ENCODE measurements around the gene SYNDIG1L. TPM values are rescaled to one million over a fixed set of nuclear protein-coding genes. Genes with fewer than 3 reads are reported as not detected.
A peak's percentile ranks its signal among the peaks of the same experiment; 100 is the strongest.

Gene SYNDIG1L
- total RNA-seq, 1 donor from 2014 or later, result not detected

GRCh38 chr14:74380845-74381244, 45.2 kb downstream of the SYNDIG1L start:
- ATAC-seq (ENCODE audit: poor library complexity), result no peak
- intact Hi-C loops (cut with DNase I), result no loop called here
- DNase-seq, result no peak

- no peak for ATAC-seq (ENCODE audit: poor library complexity)
- intact Hi-C loops (cut with DNase I), result no loop called here
Measured at GRCh38 chr14:74380172-74380571, 45.8 kb downstream of the SYNDIG1L start.

DNA sequence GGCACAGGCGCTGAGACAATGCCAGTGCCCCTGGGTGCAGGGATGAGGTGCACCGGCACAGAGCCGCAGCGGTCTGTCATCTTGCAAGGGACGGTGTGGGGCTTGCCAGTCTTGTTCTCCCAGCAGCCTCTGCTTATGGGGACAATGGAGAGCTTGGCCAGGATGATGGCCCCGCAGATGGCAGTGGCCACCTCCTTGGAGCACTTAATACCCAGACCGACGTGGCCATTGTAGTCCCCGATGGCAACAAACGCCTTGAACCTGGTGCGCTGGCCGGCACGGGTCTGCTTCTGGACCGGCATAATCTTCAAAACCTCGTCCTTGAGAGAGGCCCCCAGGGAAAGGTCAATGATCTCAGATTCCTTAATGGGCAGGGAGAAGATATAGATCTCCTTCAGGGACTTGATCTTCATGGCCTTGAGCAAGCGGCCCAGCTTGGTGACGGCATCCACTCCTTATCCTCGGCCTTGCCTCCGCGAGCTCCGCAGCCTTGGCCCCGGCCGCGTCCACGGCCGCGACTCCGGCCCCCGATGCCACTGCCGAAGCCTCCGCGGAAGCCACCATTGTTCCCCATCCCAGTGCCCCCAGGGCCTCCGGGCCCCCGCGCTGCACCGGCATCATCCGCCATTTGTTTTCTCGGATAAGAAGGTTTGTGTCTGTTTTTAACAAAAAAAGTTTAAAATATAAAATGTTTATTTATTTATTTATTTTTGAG, 47.9 kb downstream of the SYNDIG1L start:
- intact Hi-C loops (cut with DNase I), result no loop called here
- DNase-seq (no peak), ATAC-seq (ENCODE audit: poor library complexity) (no peak)

More at GRCh38 chr14:74380172-74380571, 45.8 kb downstream of the SYNDIG1L start:
- DNase-seq, result no peak

DNA sequence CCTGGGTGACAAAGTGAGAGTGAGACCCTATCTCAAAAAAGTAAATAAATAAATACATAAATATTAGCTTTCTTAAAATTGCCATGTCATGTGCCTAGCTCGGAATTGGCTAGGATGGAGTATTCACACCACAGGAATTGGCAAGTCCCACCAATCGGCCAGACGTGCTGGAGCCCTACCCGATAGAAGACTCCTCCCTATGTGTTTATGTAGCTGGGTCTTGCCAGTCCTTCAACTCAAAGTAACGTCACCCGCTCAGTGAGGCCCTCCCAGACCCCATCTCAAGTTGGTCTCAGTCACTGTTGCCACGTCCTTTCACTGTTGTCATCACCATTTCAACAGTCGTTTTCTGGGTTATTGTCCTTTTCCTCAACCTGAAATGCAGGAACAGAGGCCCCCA, 57.6 kb downstream of the SYNDIG1L start:
- no peak for DNase-seq
- intact Hi-C loops (cut with DNase I), result loop anchor here (10.0 kb wide), 1 partner anchor 246 kb away; the partner anchor contains the start of gene LTBP2
- no peak for ATAC-seq (ENCODE audit: poor library complexity)

GRCh38 chr14:74368026-74368425, 58.0 kb downstream of the SYNDIG1L start:
- intact Hi-C loops (cut with DNase I), result loop anchor here (10.0 kb wide), 1 partner anchor 247 kb away; the partner anchor contains the start of gene LTBP2
- ATAC-seq (ENCODE audit: poor library complexity) (no peak), DNase-seq (no peak)

DNA sequence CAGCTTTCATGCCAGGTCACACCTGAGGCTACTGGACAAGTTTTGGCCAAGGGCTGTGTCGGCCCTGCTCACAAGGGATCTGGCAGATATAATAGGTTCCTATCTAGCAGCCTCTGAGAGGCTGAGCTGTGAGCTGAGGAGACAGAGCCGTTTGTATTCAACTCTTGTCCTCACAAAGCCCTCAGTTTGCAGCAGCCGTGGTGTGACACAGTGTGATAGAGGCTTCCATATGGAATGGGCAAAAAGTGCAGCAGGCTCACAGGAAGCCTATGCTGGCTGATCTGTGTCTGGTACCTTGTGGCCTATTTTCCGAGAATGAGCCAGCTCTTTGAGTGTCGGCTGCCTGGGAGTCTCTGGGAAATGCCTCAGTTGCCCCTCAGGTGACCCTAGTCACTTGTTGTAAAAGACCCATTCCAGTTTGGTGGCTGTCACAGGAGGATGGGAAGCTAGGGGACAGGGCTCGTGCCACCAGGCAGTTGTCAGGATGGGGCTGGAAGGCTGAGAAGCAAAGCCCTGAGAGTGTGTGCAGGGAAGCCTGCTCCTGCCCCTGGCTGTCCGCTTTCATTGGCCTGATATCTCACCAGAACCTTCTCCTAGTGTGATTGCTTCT, 61.6 kb downstream of the SYNDIG1L start:
- no peak for ATAC-seq (ENCODE audit: poor library complexity)
- intact Hi-C loops (cut with DNase I), result loop anchor here (5.0 to 10.0 kb wide), 2 partner anchors 113 to 250 kb away; partner anchors contain the start of gene LTBP2
- DNase-seq, result no peak

GRCh38 chr14:74362361-74362915, 63.6 kb downstream of the SYNDIG1L start:
- peak; percentile 93 for ATAC-seq (ENCODE audit: poor library complexity)

GRCh38 chr14:74360163-74360562, 65.8 kb downstream of the SYNDIG1L start:
- ATAC-seq (ENCODE audit: poor library complexity) (no peak), DNase-seq (no peak)
- intact Hi-C loops (cut with DNase I), result loop anchor here (5.0 to 10.0 kb wide), 2 partner anchors 117 to 255 kb away; partner anchors contain the start of gene LTBP2

More at GRCh38 chr14:74362361-74362915, 63.6 kb downstream of the SYNDIG1L start:
- intact Hi-C loops (cut with DNase I), result loop anchor here (5.0 to 10.0 kb wide), 2 partner anchors 115 to 252 kb away; partner anchors contain the start of gene LTBP2
- DNase-seq, result peak; percentile 85

DNA sequence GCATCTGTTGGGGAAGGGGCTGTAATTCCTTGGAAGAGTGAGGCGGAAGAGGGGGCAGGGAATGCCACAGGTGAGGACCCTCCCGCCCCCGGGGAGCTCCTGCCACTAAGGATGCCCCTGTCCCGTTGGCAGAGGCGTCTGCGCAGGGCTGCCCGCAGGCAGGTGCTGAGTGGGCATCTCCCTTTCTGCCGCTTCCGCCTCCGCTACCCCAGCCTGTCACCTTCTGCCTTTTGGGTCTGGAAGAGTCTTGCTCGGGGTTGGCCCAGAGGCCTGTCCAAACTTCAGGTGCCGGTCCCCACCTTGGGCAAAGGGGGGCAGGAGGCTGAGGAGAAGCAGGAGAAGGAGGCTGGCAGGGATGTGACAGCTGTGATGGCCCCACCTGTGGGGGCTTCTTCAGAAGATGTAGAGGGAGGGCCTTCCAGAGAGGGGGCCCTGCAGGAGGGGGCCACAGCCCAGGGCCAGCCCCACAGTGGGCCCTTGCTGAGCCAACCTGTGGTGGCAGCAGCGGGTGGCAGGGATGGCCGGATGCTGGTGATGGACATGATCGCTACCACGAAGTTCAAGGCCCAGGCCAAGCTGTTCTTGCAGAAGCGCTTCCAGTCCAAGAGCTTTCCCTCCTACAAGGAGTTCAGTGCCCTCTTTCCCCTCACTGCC, 67.7 kb downstream of the SYNDIG1L start:
- ATAC-seq (ENCODE audit: poor library complexity) (no peak), DNase-seq (no peak)
- intact Hi-C loops (cut with DNase I), result no loop called here

DNA sequence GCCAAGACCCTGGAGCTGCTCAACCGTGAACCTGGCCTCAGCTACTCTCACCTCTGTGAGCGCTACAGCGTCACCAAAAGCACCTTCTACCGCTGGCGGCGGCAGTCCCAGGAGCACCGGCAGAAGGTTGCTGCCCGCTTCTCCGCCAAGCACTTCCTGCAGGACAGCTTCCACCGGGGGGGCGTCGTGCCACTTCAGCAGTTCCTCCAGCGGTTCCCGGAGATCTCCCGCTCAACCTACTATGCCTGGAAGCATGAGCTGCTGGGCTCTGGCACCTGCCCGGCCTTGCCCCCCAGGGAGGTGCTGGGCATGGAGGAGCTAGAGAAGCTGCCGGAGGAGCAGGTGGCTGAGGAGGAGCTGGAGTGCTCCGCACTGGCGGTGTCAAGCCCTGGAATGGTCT, 68.4 kb downstream of the SYNDIG1L start:
- DNase-seq (no peak), ATAC-seq (ENCODE audit: poor library complexity) (no peak)
- intact Hi-C loops (cut with DNase I), result no loop called here

- DNase-seq, result no peak
- intact Hi-C loops (cut with DNase I), result no loop called here
- no peak for ATAC-seq (ENCODE audit: poor library complexity)
Measured at GRCh38 chr14:74356892-74357575, 69.0 kb downstream of the SYNDIG1L start.

Other genes with a start within 250 kb of the SYNDIG1L start
- gene VSX2, start 186.8 kb downstream of the SYNDIG1L start, total RNA-seq, result not detected
- 22.1 TPM for gene ABCD4, start 123.3 kb downstream of the SYNDIG1L start, total RNA-seq
- gene VRTN, start 77.7 kb downstream of the SYNDIG1L start, total RNA-seq, result not detected
- 75.8 TPM for gene NPC2, start 67.1 kb upstream of the SYNDIG1L start, total RNA-seq
- gene ISCA2, start 67.6 kb upstream of the SYNDIG1L start, total RNA-seq, result 38.3 TPM
- gene LTBP2, start 186.0 kb upstream of the SYNDIG1L start, total RNA-seq, result 11.9 TPM

Measured in Right ventricle myocardium superior (tissue), 1 donor.